ENCODE results near the gene SLPI.

DNA sequence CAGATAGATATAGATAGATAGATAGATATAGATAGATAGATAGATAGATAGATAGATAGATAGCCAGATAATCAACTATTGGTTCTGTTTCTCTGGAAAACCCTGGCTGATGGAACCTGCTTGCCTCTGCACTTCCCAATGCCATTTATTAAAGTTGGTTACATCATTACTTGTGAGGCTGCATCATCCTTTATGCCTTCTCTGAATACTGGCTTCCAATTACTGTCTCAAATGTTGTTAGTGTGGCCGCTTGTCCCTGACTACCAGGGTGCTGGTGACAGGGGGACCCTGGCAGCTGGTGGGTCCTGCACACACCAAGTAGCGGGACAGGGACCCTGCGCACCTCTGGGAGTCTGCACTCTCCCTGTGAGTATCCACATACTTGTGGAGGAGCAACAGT, 3.9 kb upstream of the SLPI start:
- no peak for TF ChIP-seq CTCF (IDR thresholded peaks at IDR 0.05; ENCODE audit: low read depth, low read length, poor library complexity, severe bottlenecking)
- no peak for TF ChIP-seq EZH2phosphoT487 (IDR thresholded peaks at IDR 0.05; ENCODE audit: borderline replicate concordance, low read length)
